ENCODE results near the gene HBM.

GRCh38 chr16:119835-120491 lies 45.8 kb upstream of the HBM start:
- TF ChIP-seq POLR2A (IDR thresholded peaks at IDR 0.05; ENCODE audit: extremely low read depth, insufficient read length) = no peak
- TF ChIP-seq, protein P1, sequence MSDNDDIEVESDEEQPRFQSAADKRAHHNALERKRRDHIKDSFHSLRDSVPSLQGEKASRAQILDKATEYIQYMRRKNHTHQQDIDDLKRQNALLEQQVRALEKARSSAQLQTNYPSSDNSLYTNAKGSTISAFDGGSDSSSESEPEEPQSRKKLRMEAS (IDR thresholded peaks at IDR 0.05; ENCODE audit: low read depth, low read length) = no peak
